Lung (tissue), 12 donors: Measurements from ENCODE around the gene FGF14. TPM values are rescaled to one million over a fixed set of nuclear protein-coding genes. Genes with fewer than 3 reads are reported as not detected.

Experiments used
- ATAC-seq: fragments of 200-7000 bp; cut with Tn5 transposase; one replicate; pipeline ENCODE4 v1.9.1; 2020; ENCODE audit warnings: moderate number of reproducible peaks; ENCODE audit not compliant: insufficient read depth, low FRiP score
- DNase-seq, 3 donors: peaks; one replicate each; pipeline ENCODE4 v3.0.0-alpha.2; 2013 to 2017
- H3K27ac ChIP-seq, 2 donors: one replicate each; pipeline ENCODE4 v1.5.1; 2013; ENCODE audit warnings: mild to moderate bottlenecking in 2 of 2, moderate library complexity in 2 of 2, control low read depth in 1 of 2, inconsistent platforms in 1 of 2, low read depth in 1 of 2, low read length in 1 of 2
- H3K27me3 ChIP-seq, 3 donors: one replicate each; pipeline ENCODE4 v1.5.1; 2013; ENCODE audit warnings: low read length in 2 of 3; ENCODE audit not compliant: control insufficient read depth in 3 of 3, insufficient read depth in 3 of 3
- H3K36me3 ChIP-seq, 4 donors: one replicate each; pipeline ENCODE4 v1.5.1; 2013; ENCODE audit warnings: low read length in 4 of 4, mild to moderate bottlenecking in 1 of 4, moderate library complexity in 1 of 4; ENCODE audit not compliant: control insufficient read depth in 4 of 4, insufficient read depth in 4 of 4
- H3K4me1 ChIP-seq, 5 donors: one replicate each; pipeline ENCODE4 v1.5.1; 2013; ENCODE audit warnings: low read length in 5 of 5, mild to moderate bottlenecking in 2 of 5, moderate library complexity in 1 of 5; ENCODE audit not compliant: control insufficient read depth in 5 of 5, insufficient read depth in 5 of 5
- H3K4me3 ChIP-seq: one replicate; pipeline ENCODE4 v1.5.1; 2013; ENCODE audit warnings: mild to moderate bottlenecking, control low read depth, moderate library complexity
- H3K9ac ChIP-seq, 2 donors: one replicate each; pipeline ENCODE4 v1.5.1; 2013; ENCODE audit warnings: low read length in 2 of 2, control low read depth in 1 of 2; ENCODE audit not compliant: insufficient read depth in 1 of 2
- H3K9me3 ChIP-seq, 4 donors: one replicate each; pipeline ENCODE4 v1.5.1; 2013; ENCODE audit warnings: low read length in 3 of 4, mild to moderate bottlenecking in 1 of 4, moderate library complexity in 1 of 4; ENCODE audit not compliant: control insufficient read depth in 4 of 4, insufficient read depth in 3 of 4
- WGBS, 2 donors: extraction: QIAGEN DNeasy Blood & Tissue Kit; methylation state at CpG; one replicate each; pipeline ENCODE4 v1.1.7; 2013; 5-methylcytosine and 5-hydroxymethylcytosine counted together
- polyA plus RNA-seq, 2 donors: library from polyadenylated mRNA; stranded (reverse); fragments of 200-250 nt; gene quantifications; one replicate each; pipeline ENCODE4 v1.2.1, GENCODE V29; 2013
- total RNA-seq, 2 donors: library from RNA; depleted of rRNA in 1 of 2; stranded (reverse); fragments of >200 nt in 1 of 2; gene quantifications; one replicate each; pipeline ENCODE4 v1.2.1, GENCODE V29; 2014 to 2021
- TF ChIP-seq, protein P1 (sequence below): IDR thresholded peaks from 2 replicates; pipeline ENCODE4 v1.5.1; 2012; ENCODE audit warnings: mild to moderate bottlenecking; ENCODE audit errors: control extremely low read depth, extremely low read depth
- donor health status: control.
- donor health status: control.
- donor health status: Bipolar disorder and iron deficiency.
- donor health status: healthy.
- donor health status: DM: yes; HTN: yes; CAD: no.

Gene FGF14
- total and polyA plus RNA-seq, 4 donors, result 0.59 to 12.9 (median 2.3) TPM

DNA sequence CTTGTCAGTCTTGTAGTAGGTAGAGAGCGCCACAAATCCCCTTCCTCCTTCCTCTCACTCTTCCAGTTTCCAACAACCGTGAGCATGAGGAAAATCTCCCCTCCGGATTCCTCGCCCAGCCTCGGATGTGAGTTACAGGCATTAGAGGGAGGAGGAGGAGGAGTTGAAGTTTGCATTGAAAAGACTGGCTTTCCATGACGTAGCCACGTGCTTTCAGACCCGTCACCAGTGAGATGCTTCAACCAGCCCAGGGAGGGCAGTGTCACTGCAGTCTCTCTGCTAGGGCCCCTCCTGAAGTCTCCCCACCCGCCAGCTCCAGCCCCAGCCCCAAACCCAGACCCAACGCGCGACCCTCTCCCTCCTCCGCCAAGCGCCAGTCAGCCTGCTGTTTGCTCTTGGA, 442 bp upstream of the FGF14 start:
- Histone ChIP-seq H3K27ac (no peak overlapping the region), H3K36me3 (no peaks in the 10 kb centered on the region), H3K4me3 (no peak overlapping the region), H3K4me1 (peaks cover 0 to 22% (median 3%) of the 10 kb centered on the region in 5 donors), H3K9me3 (peaks cover 0 to 3% (median 0%) of the 10 kb centered on the region in 4 donors), H3K27me3 (peaks cover 0 to 58% (median 33%) of the 10 kb centered on the region in 3 donors), H3K9ac (no peak overlapping the region)
- ATAC-seq, result peak; percentile 27
- TF ChIP-seq, protein P1, sequence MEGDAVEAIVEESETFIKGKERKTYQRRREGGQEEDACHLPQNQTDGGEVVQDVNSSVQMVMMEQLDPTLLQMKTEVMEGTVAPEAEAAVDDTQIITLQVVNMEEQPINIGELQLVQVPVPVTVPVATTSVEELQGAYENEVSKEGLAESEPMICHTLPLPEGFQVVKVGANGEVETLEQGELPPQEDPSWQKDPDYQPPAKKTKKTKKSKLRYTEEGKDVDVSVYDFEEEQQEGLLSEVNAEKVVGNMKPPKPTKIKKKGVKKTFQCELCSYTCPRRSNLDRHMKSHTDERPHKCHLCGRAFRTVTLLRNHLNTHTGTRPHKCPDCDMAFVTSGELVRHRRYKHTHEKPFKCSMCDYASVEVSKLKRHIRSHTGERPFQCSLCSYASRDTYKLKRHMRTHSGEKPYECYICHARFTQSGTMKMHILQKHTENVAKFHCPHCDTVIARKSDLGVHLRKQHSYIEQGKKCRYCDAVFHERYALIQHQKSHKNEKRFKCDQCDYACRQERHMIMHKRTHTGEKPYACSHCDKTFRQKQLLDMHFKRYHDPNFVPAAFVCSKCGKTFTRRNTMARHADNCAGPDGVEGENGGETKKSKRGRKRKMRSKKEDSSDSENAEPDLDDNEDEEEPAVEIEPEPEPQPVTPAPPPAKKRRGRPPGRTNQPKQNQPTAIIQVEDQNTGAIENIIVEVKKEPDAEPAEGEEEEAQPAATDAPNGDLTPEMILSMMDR, result no peak
- WGBS, 2 donors, result 5 to 7% methylated on average over 14 of the region's 14 CpGs
- DNase-seq, result peak; percentile 40 to 45 (median 40)

DNA sequence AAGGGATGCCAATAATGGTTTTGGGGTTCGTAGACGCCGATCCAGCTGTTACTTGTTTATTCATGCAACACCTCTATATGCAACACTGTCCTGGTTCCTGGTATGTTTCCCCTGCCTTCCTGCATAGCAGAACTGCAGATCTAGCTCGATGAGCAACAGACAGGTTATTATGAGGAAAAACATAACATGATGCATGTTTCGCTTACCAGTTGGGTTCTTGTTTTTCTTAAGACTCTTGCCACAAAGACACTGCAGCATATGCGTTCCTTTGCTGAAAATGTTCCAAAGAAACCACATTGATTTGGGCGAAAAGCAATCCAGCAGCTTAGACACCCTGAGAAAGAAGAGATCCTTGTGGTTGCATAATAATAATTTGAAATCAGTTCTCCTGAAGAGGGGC, 583 bp downstream of the FGF14 start:
- Histone ChIP-seq H3K4me1 (peaks cover 0 to 22% (median 3%) of the 10 kb centered on the region in 5 donors), H3K9ac (no peak overlapping the region), H3K27ac (no peak overlapping the region), H3K36me3 (no peaks in the 10 kb centered on the region), H3K4me3 (no peak overlapping the region), H3K9me3 (peaks cover 0 to 3% (median 0%) of the 10 kb centered on the region in 4 donors), H3K27me3 (peaks cover 0 to 58% (median 33%) of the 10 kb centered on the region in 3 donors)
- DNase-seq (no peak), ATAC-seq (no peak)
- 15 to 18% methylated on average over 7 of the region's 7 CpGs for WGBS, 2 donors
- TF ChIP-seq, protein P1, result no peak

DNA sequence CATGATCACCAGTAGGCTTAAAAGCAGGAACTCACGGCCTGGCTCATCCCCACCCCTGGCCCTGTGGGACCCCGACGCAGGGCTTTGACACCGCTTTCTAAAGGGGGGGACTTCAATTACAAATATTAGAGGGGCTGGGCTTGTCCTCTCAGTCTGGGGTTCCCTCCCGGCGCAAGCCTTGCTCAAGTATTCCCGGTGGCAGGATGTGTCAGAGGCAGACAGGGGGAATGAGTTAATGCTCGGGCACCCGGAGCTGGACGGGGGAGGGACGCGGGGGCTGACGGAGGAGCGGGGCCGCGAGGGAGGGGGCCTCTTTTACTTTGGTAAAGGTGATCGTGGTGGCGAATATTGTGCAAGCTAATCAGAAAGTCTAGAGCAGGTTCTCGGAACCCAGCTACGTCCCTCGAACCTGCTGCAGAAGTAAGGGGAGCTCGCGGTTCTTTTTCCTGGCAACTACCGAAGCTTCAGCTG, 1.1 kb downstream of the FGF14 start:
- ATAC-seq, result peak; percentile 17
- H3K27me3 ChIP-seq, result peaks cover 0 to 58% (median 33%) of the 10 kb centered on the region in 3 donors
- peaks cover 0 to 22% (median 3%) of the 10 kb centered on the region in 5 donors for H3K4me1 ChIP-seq
- H3K27ac ChIP-seq, result peak overlapping the region in 1 of 2 donors; percentile 48
- H3K36me3 ChIP-seq, result no peaks in the 10 kb centered on the region
- TF ChIP-seq, protein P1, result no peak
- H3K4me3 ChIP-seq, result peak overlapping the region; percentile 24
- DNase-seq, result peak in 1 of 3 donors; percentile 14
- H3K9me3 ChIP-seq, result peaks cover 0 to 3% (median 0%) of the 10 kb centered on the region in 4 donors
- H3K9ac ChIP-seq, result no peak overlapping the region
- 1 to 2% methylated on average over 23 to 24 of the region's 24 CpGs for WGBS, 2 donors
